ENCODE data around the gene CWC22. TPM values are rescaled to one million over a fixed set of nuclear protein-coding genes. Genes with fewer than 3 reads are reported as not detected.
"Not testable (repeated sequence)": the region's sequence is repeated elsewhere in the genome, so short reads cannot be mapped to it uniquely, and the experiment has no call there.

The CWC22 gene
- total and polyA plus RNA-seq, 2 experiments from 2014 or later = 17.3 to 21.0 TPM

DNA sequence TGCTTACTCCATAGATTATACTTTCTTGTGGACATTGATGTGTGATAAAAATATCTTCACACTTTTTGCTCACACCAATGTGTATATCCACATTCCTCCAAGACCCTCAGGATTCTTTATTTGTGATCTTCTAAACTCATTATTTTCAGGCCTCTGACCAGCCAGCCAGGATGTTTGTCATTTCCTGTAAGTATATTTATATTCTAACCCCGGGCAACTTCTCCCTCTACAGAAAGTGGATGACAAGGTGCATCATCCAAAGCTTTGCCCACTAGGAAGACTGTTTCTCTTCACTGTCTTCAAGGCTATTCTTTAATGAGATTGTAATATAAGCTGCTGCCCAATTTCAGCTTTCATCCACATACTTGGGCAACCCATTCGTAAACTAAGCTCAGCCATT lies 3.6 kb upstream of the CWC22 start:
- Histone ChIP-seq H3F3A (ENCODE audit: insufficient read depth) (peaks cover 10% of the 10 kb centered on the region), H3K4me1 (ENCODE audit: insufficient read depth) (peaks cover 22% of the 10 kb centered on the region), H3K4me2 (ENCODE audit: unreplicated experiment) (no peak overlapping the region), H2AFZ (no peak overlapping the region), H3K9me2 (ENCODE audit: insufficient read depth) (no peaks in the 10 kb centered on the region), H3K27ac (no peak overlapping the region), H4K20me1 (ENCODE audit: insufficient read depth) (no peaks in the 10 kb centered on the region), H3K79me2 (ENCODE audit: insufficient read depth) (peaks cover 12% of the 10 kb centered on the region), H3K27me3 (replicated peaks; ENCODE audit: insufficient read depth) (no peaks in the 10 kb centered on the region), H3K9ac (no peak overlapping the region), H3K9me3 (ENCODE audit: low read depth) (no peaks in the 10 kb centered on the region), H3K4me3 (no peak overlapping the region), H3K36me3 (ENCODE audit: low read depth) (no peaks in the 10 kb centered on the region)
- in situ Hi-C loops (cut with MboI) = no loop called here
- no peak for TF ChIP-seq EZH2 (IDR thresholded peaks at IDR 0.05; ENCODE audit: insufficient read depth, poor library complexity, severe bottlenecking)
- no peak for TF ChIP-seq EZH2phosphoT487 (IDR thresholded peaks at IDR 0.05; ENCODE audit: insufficient read depth, low read depth)
- peak; percentile 6 for DNase-seq
- WGBS, 2 experiments (ENCODE audit: low coverage in 1 of 2, low lambda C conversion rate in 2 of 2, missing lambda C conversion rate in 2 of 2) = 52 to 57% methylated on average over 2 of the region's 2 CpGs

DNA sequence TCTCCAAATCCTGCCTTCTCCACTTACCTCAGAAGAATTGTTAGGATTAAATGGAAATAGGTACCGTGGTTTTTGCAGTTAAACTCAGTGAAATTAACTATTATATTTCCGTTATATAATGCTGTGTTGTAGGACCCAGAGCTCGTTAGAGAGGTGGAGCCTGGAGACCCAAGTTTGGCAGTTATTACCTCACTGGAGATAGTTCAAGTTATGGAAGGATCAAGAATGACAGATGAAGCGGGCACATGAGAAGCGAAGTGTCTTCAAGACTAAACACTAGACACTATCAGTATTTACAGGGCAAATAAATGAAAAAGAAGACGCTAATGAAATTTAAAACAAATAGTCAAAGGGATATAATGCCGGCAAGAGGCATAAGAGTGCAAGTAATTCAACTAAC lies 866 bp downstream of the CWC22 start:
- H3K79me2 ChIP-seq (ENCODE audit: insufficient read depth) = peaks cover 57% of the 10 kb centered on the region
- peak overlapping the region; percentile 84 for H3K9ac ChIP-seq
- H3K9me3 ChIP-seq (ENCODE audit: low read depth) = no peaks in the 10 kb centered on the region
- peak; percentile 18 for DNase-seq
- in situ Hi-C loops (cut with MboI) = no loop called here
- H3F3A ChIP-seq (ENCODE audit: insufficient read depth) = no peaks in the 10 kb centered on the region
- H3K4me3 ChIP-seq = peak overlapping the region; percentile 84
- WGBS, 2 experiments (ENCODE audit: low coverage in 1 of 2, low lambda C conversion rate in 2 of 2, missing lambda C conversion rate in 2 of 2) = 1 to 2% methylated on average over 7 of the region's 7 CpGs
- H2AFZ ChIP-seq = peak overlapping the region; percentile 84
- TF ChIP-seq EZH2phosphoT487 (IDR thresholded peaks at IDR 0.05; ENCODE audit: insufficient read depth, low read depth) (no peak), EZH2 (IDR thresholded peaks at IDR 0.05; ENCODE audit: insufficient read depth, poor library complexity, severe bottlenecking) (no peak)
- H3K9me2 ChIP-seq (ENCODE audit: insufficient read depth) = no peaks in the 10 kb centered on the region
- peaks cover 11% of the 10 kb centered on the region for H3K4me1 ChIP-seq (ENCODE audit: insufficient read depth)
- peak overlapping the region; percentile 98 for H3K4me2 ChIP-seq (ENCODE audit: unreplicated experiment)
- no peaks in the 10 kb centered on the region for H3K27me3 ChIP-seq (replicated peaks; ENCODE audit: insufficient read depth)
- H3K27ac ChIP-seq = peak overlapping the region; percentile 82; the same call in 1 of the 2 replicates
- 0 out of 2 replicates have a peak, but pooled peaks cover 3% of the 10 kb centered on the region for H4K20me1 ChIP-seq (ENCODE audit: insufficient read depth)
- H3K36me3 ChIP-seq (ENCODE audit: low read depth) = no peaks in the 10 kb centered on the region

DNA sequence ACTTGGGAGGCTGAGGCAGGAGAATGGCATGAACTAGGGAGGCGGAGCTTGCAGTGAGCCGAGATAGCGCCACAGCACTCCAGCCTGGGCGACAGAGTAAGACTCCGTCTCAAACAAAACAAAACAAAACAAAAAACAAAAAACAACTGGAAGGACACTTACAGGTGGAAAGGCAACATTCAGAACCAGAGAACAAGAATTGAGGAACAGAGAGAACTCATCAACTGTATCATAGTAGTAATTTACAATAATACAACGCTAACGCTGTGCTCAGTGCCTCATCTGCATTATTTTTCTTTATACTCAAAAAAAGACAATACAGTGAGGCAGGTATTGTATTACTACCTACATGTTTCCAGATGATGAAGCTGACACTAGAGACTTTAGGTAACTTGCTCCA lies 1.6 kb downstream of the CWC22 start:
- H2AFZ ChIP-seq; H4K20me1 ChIP-seq (ENCODE audit: insufficient read depth); H3K9me3 ChIP-seq (ENCODE audit: low read depth); H3F3A ChIP-seq (ENCODE audit: insufficient read depth); H3K27me3 ChIP-seq (replicated peaks; ENCODE audit: insufficient read depth); H3K36me3 ChIP-seq (ENCODE audit: low read depth); H3K27ac ChIP-seq; H3K9me2 ChIP-seq (ENCODE audit: insufficient read depth); DNase-seq; in situ Hi-C loops (cut with MboI): not testable (repeated sequence)
- H3K4me3 ChIP-seq = peak overlapping the region; percentile 84
- H3K4me1 ChIP-seq (ENCODE audit: insufficient read depth) = peaks cover 11% of the 10 kb centered on the region
- peaks cover 64% of the 10 kb centered on the region for H3K79me2 ChIP-seq (ENCODE audit: insufficient read depth)
- 92 to 96% methylated on average over 7 of the region's 7 CpGs for WGBS, 2 experiments (ENCODE audit: low coverage in 1 of 2, low lambda C conversion rate in 2 of 2, missing lambda C conversion rate in 2 of 2)
- peak overlapping the region; percentile 98 for H3K4me2 ChIP-seq (ENCODE audit: unreplicated experiment)
- peak overlapping the region; percentile 84; the same call in 1 of the 2 replicates for H3K9ac ChIP-seq

DNA sequence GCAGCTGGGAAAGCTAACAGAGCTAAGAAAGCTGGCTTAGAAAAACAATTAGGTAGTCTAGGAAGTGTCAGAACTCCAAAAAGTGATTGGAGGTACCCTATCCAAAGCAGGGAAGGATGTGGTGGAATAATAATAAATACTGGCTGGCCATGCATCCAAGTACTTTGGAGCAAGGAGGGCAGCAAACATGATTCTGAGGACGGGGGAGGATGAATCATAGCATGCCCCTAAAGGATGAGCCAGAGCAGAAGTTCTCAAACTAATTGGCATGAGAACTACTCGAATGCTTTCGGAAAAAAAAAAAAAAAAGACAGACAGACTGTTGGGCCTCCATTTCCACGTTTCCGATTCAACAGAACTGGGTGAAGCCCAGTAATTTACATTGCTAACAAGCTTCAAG lies 2.4 kb downstream of the CWC22 start:
- 68 to 77% methylated on average over 5 of the region's 5 CpGs for WGBS, 2 experiments (ENCODE audit: low coverage in 1 of 2, low lambda C conversion rate in 2 of 2, missing lambda C conversion rate in 2 of 2)
- in situ Hi-C loops (cut with MboI) = no loop called here
- H3K4me3 ChIP-seq = no peak overlapping the region
- no peak overlapping the region for H3K27ac ChIP-seq
- no peak overlapping the region for H2AFZ ChIP-seq
- no peaks in the 10 kb centered on the region for H3K36me3 ChIP-seq (ENCODE audit: low read depth)
- 0 out of 2 replicates have a peak, but pooled peaks cover 3% of the 10 kb centered on the region for H4K20me1 ChIP-seq (ENCODE audit: insufficient read depth)
- no peaks in the 10 kb centered on the region for H3K9me2 ChIP-seq (ENCODE audit: insufficient read depth)
- no peaks in the 10 kb centered on the region for H3F3A ChIP-seq (ENCODE audit: insufficient read depth)
- DNase-seq = peak; percentile 33
- no peaks in the 10 kb centered on the region for H3K9me3 ChIP-seq (ENCODE audit: low read depth)
- H3K9ac ChIP-seq = no peak overlapping the region
- TF ChIP-seq EZH2 (IDR thresholded peaks at IDR 0.05; ENCODE audit: insufficient read depth, poor library complexity, severe bottlenecking) (no peak), EZH2phosphoT487 (IDR thresholded peaks at IDR 0.05; ENCODE audit: insufficient read depth, low read depth) (no peak)
- peaks cover 11% of the 10 kb centered on the region for H3K4me1 ChIP-seq (ENCODE audit: insufficient read depth)
- no peak overlapping the region for H3K4me2 ChIP-seq (ENCODE audit: unreplicated experiment)
- peaks cover 72% of the 10 kb centered on the region for H3K79me2 ChIP-seq (ENCODE audit: insufficient read depth)
- no peaks in the 10 kb centered on the region for H3K27me3 ChIP-seq (replicated peaks; ENCODE audit: insufficient read depth)

DNA sequence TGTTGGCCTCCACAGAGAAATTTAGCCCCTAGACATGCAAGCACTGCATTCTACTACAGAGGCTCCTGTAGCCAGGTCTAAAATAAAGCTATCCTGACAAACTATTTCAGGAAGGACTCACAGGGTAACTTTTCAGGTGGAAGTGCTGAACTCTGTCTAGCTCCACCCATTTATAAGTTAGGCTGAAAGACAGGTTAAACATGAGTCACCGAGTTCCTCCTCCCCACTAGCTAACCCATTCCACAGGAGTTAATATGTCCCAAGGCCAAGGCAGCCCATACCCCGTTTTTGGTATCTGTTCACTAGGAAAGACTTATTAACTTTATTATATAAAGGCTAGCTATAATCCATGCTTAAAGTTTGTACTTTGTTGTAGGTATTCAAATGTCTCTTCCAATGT lies 3.5 kb downstream of the CWC22 start:
- Histone ChIP-seq H4K20me1 (ENCODE audit: insufficient read depth) (0 out of 2 replicates have a peak, but pooled peaks cover 3% of the 10 kb centered on the region), H3K79me2 (ENCODE audit: insufficient read depth) (peaks cover 83% of the 10 kb centered on the region), H3K4me1 (ENCODE audit: insufficient read depth) (peaks cover 11% of the 10 kb centered on the region), H3F3A (ENCODE audit: insufficient read depth) (no peaks in the 10 kb centered on the region), H3K27me3 (replicated peaks; ENCODE audit: insufficient read depth) (no peaks in the 10 kb centered on the region), H3K4me2 (ENCODE audit: unreplicated experiment) (no peak overlapping the region), H3K36me3 (ENCODE audit: low read depth) (no peaks in the 10 kb centered on the region), H3K9me2 (ENCODE audit: insufficient read depth) (no peaks in the 10 kb centered on the region), H3K9ac (no peak overlapping the region), H2AFZ (no peak overlapping the region), H3K4me3 (no peak overlapping the region), H3K9me3 (ENCODE audit: low read depth) (no peaks in the 10 kb centered on the region), H3K27ac (no peak overlapping the region)
- DNase-seq = no peak
- TF ChIP-seq EZH2phosphoT487 (IDR thresholded peaks at IDR 0.05; ENCODE audit: insufficient read depth, low read depth) = no peak
- no peak for TF ChIP-seq EZH2 (IDR thresholded peaks at IDR 0.05; ENCODE audit: insufficient read depth, poor library complexity, severe bottlenecking)
- in situ Hi-C loops (cut with MboI) = no loop called here
- WGBS, 2 experiments (ENCODE audit: low coverage in 1 of 2, low lambda C conversion rate in 2 of 2, missing lambda C conversion rate in 2 of 2) = 74 to 76% methylated on average over 2 of the region's 2 CpGs

Measured in GM23248 (cell line).